SH-SY5Y (cell line): Measurements from ENCODE around the gene C19orf53.

ENCODE experiments used
- GATA2 ChIP-seq: IDR thresholded peaks from 2 replicates; pipeline ENCODE4 v1.6.1; 2011; ENCODE audit warnings: mild to moderate bottlenecking, low read depth, low read length
- GATA3 ChIP-seq: IDR thresholded peaks from 2 replicates; pipeline ENCODE4 v1.6.1; 2011; ENCODE audit warnings: low read depth, mild to moderate bottlenecking, low read length, moderate library complexity

- TF ChIP-seq GATA2, result no peak
- no peak for TF ChIP-seq GATA3
These were observed 39.5 kb upstream of the C19orf53 start for GRCh38 chr19:13734751-13735150.
